AG09319 (cell line): Measurements from ENCODE around the gene NCMAP.

ENCODE experiments used
- DNase-seq: peaks from one replicate; pipeline ENCODE4 v3.0.0-alpha.2; 2010; ENCODE audit warnings: low read depth; ENCODE audit errors: extremely low read depth
- TF ChIP-seq, protein P1 (sequence below): IDR thresholded peaks from 2 replicates; pipeline ENCODE4 v1.5.1; 2011; ENCODE audit warnings: low read depth, mild to moderate bottlenecking, inconsistent platforms, low read length, moderate library complexity

The NCMAP gene

DNA sequence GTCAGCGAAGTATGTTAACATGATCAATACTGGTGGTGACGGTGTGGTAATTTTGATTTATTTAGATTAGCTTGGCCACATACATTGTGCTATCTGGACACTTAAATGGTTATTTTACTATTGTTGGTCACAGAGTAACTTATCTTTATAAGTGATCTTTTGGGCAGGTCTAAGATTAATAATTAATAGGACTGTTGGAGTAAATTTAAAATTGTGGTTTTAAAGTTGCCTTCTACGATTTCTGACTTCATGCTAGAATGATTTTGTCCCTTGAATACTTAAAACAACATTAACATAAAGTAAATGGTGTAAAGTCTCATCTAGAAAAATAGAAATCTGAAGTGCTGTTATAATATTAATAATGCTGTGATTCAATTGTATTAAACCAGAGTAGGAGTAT lies 101.9 kb downstream of the NCMAP start:
- DNase-seq, result no peak
- TF ChIP-seq, protein P1, sequence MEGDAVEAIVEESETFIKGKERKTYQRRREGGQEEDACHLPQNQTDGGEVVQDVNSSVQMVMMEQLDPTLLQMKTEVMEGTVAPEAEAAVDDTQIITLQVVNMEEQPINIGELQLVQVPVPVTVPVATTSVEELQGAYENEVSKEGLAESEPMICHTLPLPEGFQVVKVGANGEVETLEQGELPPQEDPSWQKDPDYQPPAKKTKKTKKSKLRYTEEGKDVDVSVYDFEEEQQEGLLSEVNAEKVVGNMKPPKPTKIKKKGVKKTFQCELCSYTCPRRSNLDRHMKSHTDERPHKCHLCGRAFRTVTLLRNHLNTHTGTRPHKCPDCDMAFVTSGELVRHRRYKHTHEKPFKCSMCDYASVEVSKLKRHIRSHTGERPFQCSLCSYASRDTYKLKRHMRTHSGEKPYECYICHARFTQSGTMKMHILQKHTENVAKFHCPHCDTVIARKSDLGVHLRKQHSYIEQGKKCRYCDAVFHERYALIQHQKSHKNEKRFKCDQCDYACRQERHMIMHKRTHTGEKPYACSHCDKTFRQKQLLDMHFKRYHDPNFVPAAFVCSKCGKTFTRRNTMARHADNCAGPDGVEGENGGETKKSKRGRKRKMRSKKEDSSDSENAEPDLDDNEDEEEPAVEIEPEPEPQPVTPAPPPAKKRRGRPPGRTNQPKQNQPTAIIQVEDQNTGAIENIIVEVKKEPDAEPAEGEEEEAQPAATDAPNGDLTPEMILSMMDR, result no peak
